Naive B cell (primary cell): Measurements from ENCODE around the gene UCHL1. TPM values are rescaled to one million over a fixed set of nuclear protein-coding genes. Genes with fewer than 3 reads are reported as not detected.
"Not testable (repeated sequence)": the region's sequence is repeated elsewhere in the genome, so short reads cannot be mapped to it uniquely, and the experiment has no call there.

Experiments used
- ATAC-seq, 2 donors: fragments of 150-1000 bp; cut with Tn5 transposase; 2 replicates each; pipeline ENCODE4 v1.10.0; 2021; ENCODE audit warnings: low read depth in 2 of 2, mild to moderate bottlenecking in 2 of 2, moderate library complexity in 2 of 2
- DNase-seq: peaks from one replicate; pipeline ENCODE4 v3.0.0; 2022
- H3K27ac Mint-ChIP-seq, 6 donors: one replicate each; pipeline ENCODE4 v1.8.0; 2020 to 2022; ENCODE audit warnings: mild to moderate bottlenecking in 6 of 6, mixed read lengths in 6 of 6, moderate library complexity in 5 of 6, inconsistent platforms in 2 of 6
- H3K27me3 Mint-ChIP-seq, 3 donors: one replicate each; pipeline ENCODE4 v1.8.0; 2021 to 2022; ENCODE audit warnings: mixed read lengths in 3 of 3, mild to moderate bottlenecking in 1 of 3
- H3K36me3 Mint-ChIP-seq, 2 donors: one replicate each; pipeline ENCODE4 v1.8.0; 2020 to 2022; ENCODE audit warnings: mixed read lengths in 2 of 2, inconsistent platforms in 1 of 2, mild to moderate bottlenecking in 1 of 2
- H3K4me1 Mint-ChIP-seq, 3 donors: one replicate each; pipeline ENCODE4 v1.8.0; 2020 to 2022; ENCODE audit warnings: mixed read lengths in 3 of 3, inconsistent platforms in 1 of 3, mild to moderate bottlenecking in 1 of 3, moderate library complexity in 1 of 3
- H3K4me3 Mint-ChIP-seq, 8 donors: one replicate each; pipeline ENCODE4 v1.8.0; 2020 to 2022; ENCODE audit warnings: mild to moderate bottlenecking in 8 of 8, mixed read lengths in 8 of 8, moderate library complexity in 8 of 8, inconsistent platforms in 2 of 8
- H3K9me3 Mint-ChIP-seq, 7 donors: one replicate each; pipeline ENCODE4 v1.8.0; 2020 to 2022; ENCODE audit warnings: mixed read lengths in 7 of 7, mild to moderate bottlenecking in 5 of 7, inconsistent platforms in 2 of 7, moderate library complexity in 1 of 7
- polyA plus RNA-seq, 6 donors: library from polyadenylated mRNA; unstranded; fragments of 300-500 nt; fragmentation: Illumina TruSeq; gene quantifications; one replicate each; pipeline ENCODE4 v1.2.3, GENCODE V29; 2021; ENCODE audit warnings: low read depth in 6 of 6

Gene UCHL1
- polyA plus RNA-seq, 6 donors from 2014 or later = 0.57 TPM; not detected in 5

DNA sequence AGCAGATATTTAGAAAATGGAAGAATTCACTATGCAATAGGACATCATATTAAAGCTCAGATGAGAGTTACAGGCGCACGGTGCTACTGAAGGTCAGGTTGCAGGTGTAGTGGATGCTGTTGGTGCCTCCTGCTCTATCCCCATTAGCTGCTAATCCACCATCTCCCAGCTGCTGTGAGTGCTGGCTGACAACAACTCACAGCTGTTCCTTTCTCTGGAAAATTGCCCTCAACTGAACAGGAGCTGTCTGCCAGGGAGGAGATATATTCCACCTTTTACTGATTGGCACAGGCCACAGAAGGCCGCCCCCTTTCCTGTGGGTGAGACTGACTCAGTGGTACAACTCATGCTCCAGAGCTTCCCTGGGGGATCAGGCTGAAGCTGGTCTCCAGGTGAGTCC lies 48.7 kb downstream of the UCHL1 start:
- DNase-seq = no peak
- no peaks in the 10 kb centered on the region for H3K36me3 Mint-ChIP-seq
- no peak for ATAC-seq
- peaks cover 11 to 20% (median 12%) of the 10 kb centered on the region in 3 donors for H3K27me3 Mint-ChIP-seq
- no peak overlapping the region for H3K27ac Mint-ChIP-seq
- H3K4me1 Mint-ChIP-seq = no peaks in the 10 kb centered on the region
- H3K4me3 Mint-ChIP-seq = no peak overlapping the region
- H3K9me3 Mint-ChIP-seq = peaks cover 0 to 7% (median 0%) of the 10 kb centered on the region in 7 donors

DNA sequence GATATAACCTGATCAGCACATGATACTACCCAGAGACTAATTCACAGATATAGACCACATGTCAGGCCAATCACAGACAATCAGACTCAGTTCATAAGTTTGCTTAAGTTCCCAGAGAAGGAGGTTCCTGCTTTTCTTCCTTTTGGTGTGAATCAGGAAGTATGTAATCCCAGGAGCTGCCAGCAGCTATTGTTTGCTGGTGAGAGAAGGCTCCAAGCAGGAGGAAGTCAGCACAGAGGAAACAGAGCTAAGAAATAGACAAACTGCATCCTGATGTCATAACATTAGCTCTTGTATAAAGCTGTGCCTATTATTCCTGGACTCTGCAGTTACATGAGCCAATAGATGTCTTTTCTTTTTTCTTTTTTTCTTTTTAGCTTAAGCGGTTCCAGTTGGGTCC lies 50.9 kb downstream of the UCHL1 start:
- no peak for ATAC-seq
- Mint-ChIP-seq H3K36me3 (no peaks in the 10 kb centered on the region), H3K27me3 (peaks cover 15 to 20% (median 17%) of the 10 kb centered on the region in 3 donors)

DNA sequence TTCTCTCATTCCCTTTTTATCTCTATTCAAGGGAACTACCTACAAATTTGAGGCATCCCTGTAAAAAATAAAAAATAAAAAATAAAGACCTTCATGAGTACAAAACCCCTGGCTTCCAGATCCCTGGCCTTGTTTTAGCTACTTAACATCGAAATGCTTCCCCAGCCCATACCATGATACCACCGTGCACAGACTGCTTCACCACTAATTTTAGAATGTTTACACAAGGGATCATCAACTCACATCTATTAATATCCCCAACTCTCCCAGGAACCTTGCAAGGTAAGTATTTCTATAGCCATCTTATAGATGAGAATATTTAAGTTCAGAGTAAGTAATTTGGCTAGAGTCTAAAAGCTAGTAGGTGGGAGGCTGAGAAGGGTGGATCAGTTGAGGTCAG lies 51.7 kb downstream of the UCHL1 start:
- no peaks in the 10 kb centered on the region for H3K36me3 Mint-ChIP-seq
- DNase-seq (no peak), ATAC-seq (no peak)
- peaks cover 0 to 8% (median 3%) of the 10 kb centered on the region in 7 donors for H3K9me3 Mint-ChIP-seq
- H3K27ac Mint-ChIP-seq = peak overlapping the region in 1 of 6 donors; percentile 42
- no peaks in the 10 kb centered on the region for H3K4me1 Mint-ChIP-seq
- H3K4me3 Mint-ChIP-seq = no peak overlapping the region
- peaks cover 15 to 20% (median 17%) of the 10 kb centered on the region in 3 donors for H3K27me3 Mint-ChIP-seq

More for the DNA sequence above, 50.9 kb downstream of the UCHL1 start:
- Mint-ChIP-seq H3K4me1 (no peaks in the 10 kb centered on the region), H3K4me3 (no peak overlapping the region), H3K27ac (no peak overlapping the region), H3K9me3 (peaks cover 0 to 8% (median 3%) of the 10 kb centered on the region in 7 donors)
- DNase-seq = no peak

DNA sequence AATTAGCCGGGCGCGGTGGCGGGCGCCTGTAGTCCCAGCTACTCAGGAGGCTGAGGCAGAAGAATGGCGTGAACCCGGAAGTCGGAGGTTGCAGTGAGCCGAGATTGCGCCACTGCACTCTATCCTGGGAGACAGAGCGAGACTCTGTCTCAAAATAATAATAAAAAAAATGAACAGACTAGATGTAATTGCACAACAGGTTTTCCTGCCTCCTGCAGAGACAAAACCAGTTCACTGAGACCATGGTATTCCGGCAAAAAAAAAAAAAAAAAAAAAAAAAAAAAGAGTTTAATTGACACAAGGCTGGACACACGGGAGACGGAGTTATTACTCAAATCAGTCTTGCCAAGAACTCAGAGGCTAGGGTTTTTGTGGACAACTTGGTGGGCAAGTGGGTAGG lies 58.7 kb downstream of the UCHL1 start:
- H3K27ac Mint-ChIP-seq, H3K9me3 Mint-ChIP-seq, H3K4me1 Mint-ChIP-seq, H3K36me3 Mint-ChIP-seq, DNase-seq, H3K4me3 Mint-ChIP-seq, H3K27me3 Mint-ChIP-seq, ATAC-seq: not testable (repeated sequence)

DNA sequence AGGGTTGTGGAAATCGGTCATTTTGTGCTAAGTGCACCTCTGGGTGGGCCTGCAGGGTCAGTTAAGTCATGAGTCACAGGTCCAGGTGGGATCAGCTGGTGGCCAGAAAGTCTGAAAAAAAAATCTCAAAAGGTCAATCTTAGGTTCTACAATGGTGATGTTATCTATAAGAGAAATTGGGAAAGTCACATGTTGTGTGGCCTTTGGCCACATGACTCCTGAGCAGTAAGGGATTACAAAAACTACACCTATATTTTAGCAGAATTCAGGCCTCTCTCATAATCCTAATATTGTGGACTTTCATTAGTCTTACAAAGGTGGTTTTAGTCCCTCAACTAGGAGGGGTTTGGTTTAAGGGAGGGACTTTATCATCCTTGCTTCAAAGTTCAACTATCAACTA lies 59.1 kb downstream of the UCHL1 start:
- no peaks in the 10 kb centered on the region for H3K4me1 Mint-ChIP-seq
- no peak overlapping the region for H3K4me3 Mint-ChIP-seq
- peaks cover 0 to 5% (median 4%) of the 10 kb centered on the region in 7 donors for H3K9me3 Mint-ChIP-seq
- H3K27me3 Mint-ChIP-seq = peaks cover 4 to 6% (median 4%) of the 10 kb centered on the region in 3 donors
- no peaks in the 10 kb centered on the region for H3K36me3 Mint-ChIP-seq
- DNase-seq (no peak), ATAC-seq (no peak)
- no peak overlapping the region for H3K27ac Mint-ChIP-seq

Other genes starting within 250 kb of the UCHL1 start
- 10 to 100 TPM in 5 of 6 donors, 1 to 10 TPM in 1; 8.6 to 23.5 (median 15.7) TPM for gene APBB2, start 42.4 kb upstream of the UCHL1 start, polyA plus RNA-seq